Activated CD8-positive, alpha-beta memory T cell treated with anti-CD3 and anti-CD28 coated beads for 48 hours (primary cell): ENCODE measurements around the gene FYN.
"Not testable (repeated sequence)": the region's sequence is repeated elsewhere in the genome, so short reads cannot be mapped to it uniquely, and the experiment has no call there.

ENCODE experiments used
- DNase-seq, 3 experiments: peaks; one replicate each; pipeline ENCODE4 v3.0.0-alpha.2; 2020; ENCODE audit warnings: low read depth in 2 of 3, low spot score in 2 of 3

FYN gene

DNA sequence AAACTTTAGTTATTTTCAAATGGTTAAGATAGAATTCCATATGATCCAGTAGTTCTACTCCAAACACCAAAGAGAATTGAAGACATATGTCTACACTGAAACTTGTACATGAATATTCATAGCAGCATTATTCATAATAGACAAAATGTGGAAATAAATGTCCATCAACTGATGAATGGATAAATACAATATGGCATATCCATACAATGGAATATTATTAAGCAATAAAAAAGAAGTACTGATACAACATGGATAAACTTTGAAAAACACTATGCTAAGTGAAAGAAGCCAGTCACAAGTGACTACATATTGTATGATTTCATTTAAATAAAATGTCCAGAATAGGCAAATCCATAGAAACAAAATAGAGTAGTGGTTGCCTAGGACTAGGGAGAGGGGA, 234.0 kb downstream of the FYN start:
- no peak for DNase-seq

- not testable (repeated sequence) for DNase-seq
Measured at GRCh38 chr6:111634981-111635380, 238.3 kb downstream of the FYN start.

- no peak for DNase-seq
Measured at GRCh38 chr6:111633822-111634221, 239.4 kb downstream of the FYN start.

GRCh38 chr6:111632468-111633247, 240.6 kb downstream of the FYN start:
- DNase-seq = no peak

GRCh38 chr6:111631903-111632460, 241.3 kb downstream of the FYN start:
- DNase-seq = no peak

DNA sequence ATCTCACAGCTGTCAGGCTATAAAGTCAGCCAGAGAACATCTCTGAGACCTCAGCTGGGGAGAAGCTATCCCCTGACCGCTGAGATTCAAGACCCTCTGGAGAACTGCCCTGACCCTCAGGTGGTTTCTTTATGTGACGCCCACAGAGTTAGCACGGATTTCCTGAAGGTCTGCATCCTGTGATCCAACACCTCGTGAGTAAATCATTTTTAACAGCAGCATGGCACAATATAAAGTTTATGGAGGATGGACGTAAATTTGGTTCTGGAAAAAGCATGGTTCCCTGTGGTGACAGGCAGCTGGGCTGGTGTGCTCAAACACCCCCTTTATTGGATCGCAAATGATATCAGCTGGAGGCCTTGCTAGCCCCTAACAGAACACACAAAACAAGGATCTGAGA, 242.2 kb downstream of the FYN start:
- DNase-seq = no peak

GRCh38 chr6:111628142-111628850, 245.0 kb downstream of the FYN start:
- no peak for DNase-seq

DNA sequence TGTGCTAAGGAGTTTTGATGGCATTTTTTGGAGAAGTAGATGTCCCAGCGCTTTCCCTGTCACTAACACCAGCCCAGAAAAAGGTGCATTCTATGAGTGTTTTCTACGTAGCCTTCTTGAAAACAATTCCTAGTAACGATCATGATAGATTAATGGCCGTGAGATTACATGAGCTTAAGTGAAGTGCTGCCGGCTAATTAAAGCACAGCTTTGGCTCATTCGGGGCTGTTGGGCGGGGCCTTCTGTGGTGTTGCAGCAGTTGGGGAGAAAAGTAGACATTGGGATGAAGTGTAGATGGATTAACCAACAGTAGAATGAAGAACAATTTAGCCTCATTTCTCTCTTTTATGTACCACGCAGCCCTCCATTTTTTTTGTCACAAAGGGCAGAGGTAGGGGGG, 246.8 kb downstream of the FYN start:
- DNase-seq = no peak

GRCh38 chr6:111625461-111626391, 247.5 kb downstream of the FYN start:
- DNase-seq = no peak

DNA sequence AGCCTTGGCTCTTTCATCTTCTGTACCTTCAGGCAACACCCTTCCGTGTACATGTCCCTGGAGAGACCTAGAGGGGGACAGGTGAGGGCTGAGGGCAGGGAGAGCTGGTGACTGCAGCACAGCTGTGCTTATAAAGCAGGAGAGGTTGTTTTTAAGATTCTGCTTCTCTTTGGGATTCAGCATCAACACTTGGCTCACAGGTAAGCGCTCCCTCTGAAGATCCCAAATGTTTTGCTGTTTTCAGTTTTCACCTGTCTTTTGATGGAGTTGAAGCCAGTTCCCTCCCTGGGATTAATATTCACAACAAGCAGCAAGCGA, 248.2 kb downstream of the FYN start:
- no peak for DNase-seq

- no peak for DNase-seq
Measured at GRCh38 chr6:111624401-111625098, 248.7 kb downstream of the FYN start.

DNA sequence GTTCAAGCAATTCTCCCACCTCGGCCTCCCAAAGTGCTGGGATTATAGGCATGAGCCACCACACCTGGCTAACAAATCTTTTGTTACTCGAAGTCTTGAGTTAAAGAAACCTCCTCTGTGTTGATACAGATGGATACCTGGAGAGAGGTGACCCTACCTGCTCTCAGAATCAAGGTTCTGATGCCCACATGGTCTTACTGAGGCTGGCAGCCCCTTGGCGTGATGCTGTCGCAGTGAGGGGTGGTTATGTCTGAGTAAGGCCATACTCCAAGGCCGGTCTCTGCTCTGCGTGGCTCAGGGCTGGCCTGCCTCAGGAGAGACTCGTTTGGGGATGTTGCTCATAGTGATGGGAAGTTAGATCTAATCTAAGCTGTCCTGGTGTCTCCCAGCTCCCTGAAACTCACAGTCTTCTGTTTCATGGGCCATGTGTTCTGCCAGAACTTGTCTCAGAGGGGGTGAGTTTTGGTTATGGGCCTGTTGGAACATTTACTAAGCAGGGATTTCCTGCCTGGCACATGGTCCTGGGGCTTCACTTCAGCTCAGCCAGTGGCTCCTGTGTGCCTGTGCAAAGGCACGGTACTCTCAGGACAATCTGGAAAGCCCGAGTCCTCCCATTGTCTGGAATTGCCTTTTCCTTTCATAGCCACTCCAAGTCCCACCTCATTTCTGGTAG, 250.1 kb downstream of the FYN start:
- DNase-seq = no peak

DNA sequence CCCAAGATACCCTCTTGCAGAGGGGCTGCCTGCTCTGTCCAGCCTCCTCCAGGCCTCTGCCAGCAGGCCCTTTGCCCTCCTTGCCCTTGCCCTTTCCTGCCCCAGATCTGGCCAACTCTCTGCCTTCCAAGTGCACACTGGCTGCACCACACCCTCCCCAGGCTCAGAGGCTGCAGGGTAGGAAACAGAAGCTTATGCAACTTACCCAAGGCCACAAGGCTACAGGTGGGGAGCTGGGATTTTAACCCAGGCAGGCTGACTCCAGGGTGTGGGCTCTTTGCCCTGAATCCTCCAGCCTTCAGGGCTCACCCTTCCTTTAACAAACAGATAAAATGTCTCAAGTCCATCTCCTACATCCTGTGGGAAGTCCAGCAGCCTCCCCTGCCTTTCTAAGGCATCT, 253.1 kb downstream of the FYN start:
- DNase-seq = no peak

DNA sequence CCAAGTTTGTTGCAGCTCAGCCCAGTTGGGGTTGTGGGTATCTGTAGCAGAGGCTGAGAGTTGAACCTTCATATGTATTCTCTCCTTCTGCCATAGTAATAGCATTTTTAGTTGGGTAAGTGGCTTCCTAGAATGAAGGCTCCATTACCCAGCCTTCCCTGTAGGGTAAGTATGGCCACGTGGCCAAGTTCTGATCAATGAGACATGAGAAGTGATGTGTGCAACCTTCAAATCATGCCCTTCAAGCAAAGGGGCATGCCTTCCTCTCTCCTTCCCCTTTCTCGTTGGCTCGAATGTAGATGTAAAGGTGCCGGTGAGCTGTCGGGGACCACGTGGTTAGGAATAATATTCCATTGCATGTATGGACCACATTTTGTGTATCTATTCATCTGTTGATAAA, 254.8 kb downstream of the FYN start:
- no peak for DNase-seq

- DNase-seq = no peak
Measured at GRCh38 chr6:111617149-111617548, 256.1 kb downstream of the FYN start.

GRCh38 chr6:111615916-111616612, 257.2 kb downstream of the FYN start:
- DNase-seq = no peak

DNA sequence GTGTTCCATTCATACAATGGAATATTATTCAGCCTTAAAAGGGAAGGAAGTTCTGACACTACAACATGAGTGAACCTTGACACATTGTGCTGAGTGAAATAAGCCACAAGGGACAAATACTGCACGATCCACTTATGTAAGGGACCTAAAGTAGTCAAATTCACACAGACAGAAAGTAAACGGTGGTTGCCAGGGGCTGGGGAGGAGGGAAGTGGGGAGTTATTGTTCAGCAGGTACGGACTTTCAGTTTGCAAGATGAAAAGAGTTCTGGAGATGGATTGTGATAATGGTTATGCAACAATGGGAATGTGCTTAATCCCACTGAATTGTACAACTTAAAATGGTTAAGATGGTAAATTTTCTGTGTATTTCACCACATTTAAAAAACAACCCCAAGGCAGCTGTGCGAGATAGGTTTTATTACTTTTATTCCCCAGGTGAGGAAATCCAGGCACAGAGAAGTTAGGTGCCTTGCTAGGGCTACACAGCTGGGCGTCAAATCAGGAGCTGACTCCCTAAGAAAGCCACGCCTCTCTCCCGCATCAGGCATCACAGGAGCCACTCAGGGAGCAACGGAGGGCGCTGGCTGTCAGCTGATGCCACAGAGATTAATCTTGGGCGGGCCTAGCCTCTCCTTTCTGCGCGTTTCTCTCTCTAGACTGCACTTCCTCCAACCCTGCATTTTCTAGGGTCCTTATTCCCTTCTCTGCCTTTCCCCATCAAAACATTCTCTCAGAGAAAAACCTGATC, 258.2 kb downstream of the FYN start:
- DNase-seq = no peak

DNA sequence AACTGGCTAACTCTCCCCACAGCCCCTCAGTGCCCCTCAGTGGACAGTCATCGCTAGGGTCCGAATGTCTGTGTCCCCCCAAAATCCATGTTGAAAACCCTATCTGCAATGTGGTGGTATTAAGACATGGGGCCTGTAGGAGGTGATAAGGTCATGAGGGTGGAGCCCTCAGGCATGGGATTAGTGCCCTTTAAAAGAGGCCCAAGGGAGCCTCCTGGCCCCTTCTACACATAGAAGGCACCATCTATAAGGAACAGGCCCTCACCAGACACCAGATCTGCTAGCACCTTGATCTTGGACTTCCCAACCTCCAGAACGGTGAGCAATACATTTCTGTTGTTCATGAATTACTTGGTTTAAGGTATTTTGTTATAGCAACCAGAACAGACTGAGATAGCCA, 260.9 kb downstream of the FYN start:
- no peak for DNase-seq

DNA sequence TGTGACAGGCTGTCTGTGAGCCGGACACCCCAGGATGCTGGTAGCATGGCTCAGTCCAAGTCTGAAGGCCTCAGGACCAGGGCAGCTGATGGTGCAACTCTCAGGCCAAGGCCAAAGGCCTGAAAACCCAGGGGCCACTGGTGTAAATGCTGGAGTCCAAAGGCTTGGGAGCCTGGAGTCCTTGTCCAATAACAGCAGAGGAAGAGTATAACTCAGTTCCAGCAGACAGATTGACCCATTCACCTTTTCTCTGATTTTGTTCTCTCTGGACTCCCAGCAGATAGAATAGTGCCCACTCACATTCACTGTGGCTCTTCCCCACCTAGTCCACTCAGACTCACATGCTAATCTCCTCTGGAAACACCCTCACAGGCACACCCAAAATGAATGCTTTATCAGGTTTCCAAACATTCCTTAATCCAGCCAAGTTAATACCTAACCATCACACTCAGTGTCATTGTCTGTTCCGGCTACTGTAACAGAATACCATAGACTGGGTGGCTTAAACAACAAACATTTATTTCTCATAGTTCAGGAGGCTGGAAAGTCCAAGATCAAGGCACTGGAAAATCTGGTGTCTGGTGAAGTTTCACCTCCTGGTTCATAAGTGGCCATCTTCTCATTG, 262.6 kb downstream of the FYN start:
- DNase-seq = no peak
